ENCODE data around the gene CPO.

The CPO gene

DNA sequence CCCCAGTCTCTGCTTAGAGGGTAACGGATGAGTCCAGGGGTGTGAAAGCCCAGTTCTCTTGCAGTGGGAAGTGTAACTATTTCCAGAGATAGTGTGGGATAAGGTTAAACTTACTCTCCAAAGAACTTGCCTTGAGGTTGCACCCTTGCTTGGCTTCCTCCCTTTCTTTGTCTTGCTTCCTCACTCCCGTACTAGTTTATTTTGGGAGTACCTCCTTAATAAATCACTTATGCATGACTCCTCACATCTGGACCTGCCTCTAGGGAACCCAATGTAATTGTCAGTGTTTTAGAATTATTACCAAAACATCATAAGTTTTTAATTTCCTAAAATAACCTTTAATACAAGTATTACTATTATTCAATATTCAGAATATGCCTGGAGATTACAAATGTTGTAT, 35.2 kb downstream of the CPO start:
- no peak for DNase-seq (ENCODE audit: low read depth in 2 of 2)

- DNase-seq (ENCODE audit: low read depth in 2 of 2), result no peak
These were observed 39.4 kb downstream of the CPO start for GRCh38 chr2:206978746-206979145.

- no peak for DNase-seq (ENCODE audit: low read depth in 2 of 2)
These were observed 40.0 kb downstream of the CPO start for GRCh38 chr2:206979365-206979764.

DNA sequence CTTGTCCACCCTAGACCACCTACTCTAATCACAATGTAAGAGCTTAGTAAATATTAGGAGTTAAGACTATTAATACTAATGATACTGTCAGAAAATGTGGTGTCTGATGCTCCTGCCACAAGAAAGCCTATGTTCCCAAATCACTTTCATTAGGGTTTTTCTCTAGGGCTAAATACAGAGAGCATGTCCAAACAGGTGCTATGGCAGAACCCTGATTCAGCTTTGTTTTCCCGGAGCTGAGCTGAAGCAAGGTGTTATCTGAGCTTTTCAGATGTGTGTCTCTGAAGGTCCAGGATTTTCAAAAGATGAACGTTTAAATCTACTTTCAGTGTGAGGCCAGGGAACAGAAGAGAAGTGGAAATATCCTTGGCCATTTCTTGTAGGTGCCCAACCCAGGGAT, 40.6 kb downstream of the CPO start:
- no peak for DNase-seq (ENCODE audit: low read depth in 2 of 2)

DNA sequence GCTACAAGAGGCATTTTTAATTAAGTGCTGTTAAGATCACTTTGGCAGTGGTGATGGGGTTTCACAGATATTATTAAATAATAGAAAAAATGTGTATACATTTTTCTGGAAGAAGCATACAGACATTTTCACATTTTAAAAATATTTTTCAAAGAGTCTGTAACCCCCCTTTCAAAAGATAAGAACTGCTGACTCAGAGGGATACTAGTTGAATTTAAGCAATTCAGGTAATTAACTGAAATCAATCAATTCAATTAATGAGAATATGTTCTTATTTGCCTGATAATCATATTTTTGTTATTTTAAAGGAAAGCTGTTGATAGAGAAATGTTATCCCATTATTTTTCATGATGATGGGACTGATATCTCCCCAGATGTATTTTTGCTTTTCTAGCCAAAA, 41.1 kb downstream of the CPO start:
- DNase-seq (ENCODE audit: low read depth in 2 of 2), result no peak

GRCh38 chr2:206981086-206981674, 41.9 kb downstream of the CPO start:
- DNase-seq (ENCODE audit: low read depth in 2 of 2), result no peak

- peak; percentile 20 to 25 for DNase-seq (ENCODE audit: low read depth in 2 of 2)
These were observed 42.5 kb downstream of the CPO start for GRCh38 chr2:206981739-206982340.

- DNase-seq (ENCODE audit: low read depth in 2 of 2), result no peak
These were observed 43.1 kb downstream of the CPO start for GRCh38 chr2:206982360-206982955.

DNA sequence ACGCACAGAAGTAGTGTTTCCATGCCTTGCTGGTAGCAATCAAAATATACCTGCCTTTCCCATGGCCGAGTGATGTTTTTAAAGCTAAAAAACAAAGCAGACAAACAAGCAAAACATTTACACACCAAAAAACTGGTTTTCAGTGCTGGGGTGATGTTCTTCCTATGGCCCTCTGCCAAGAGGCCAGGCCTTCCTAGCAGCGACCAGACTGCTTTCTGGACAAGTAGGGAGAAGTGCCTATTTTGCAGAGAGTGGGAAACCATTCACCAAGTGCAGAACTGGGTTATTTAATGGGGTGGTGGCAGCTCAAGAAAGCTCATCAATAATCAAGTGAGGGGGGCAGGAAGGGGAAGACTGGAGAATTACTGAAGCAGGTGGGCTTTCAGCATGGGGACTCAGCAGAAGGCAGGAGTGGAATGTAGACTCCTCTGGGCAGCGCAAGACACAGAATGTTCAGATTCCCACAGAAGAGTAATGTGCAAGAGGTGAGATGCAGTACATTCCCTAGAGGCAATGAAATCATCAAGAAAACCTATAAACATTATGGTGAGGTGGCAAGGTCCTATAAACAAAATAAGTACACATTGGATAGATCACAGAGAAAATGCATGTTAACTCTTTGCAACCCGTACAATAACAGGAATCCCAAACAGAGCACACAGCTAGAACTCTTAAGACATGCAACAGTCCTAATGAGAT, 44.0 kb downstream of the CPO start:
- DNase-seq (ENCODE audit: low read depth in 2 of 2), result no peak

DNA sequence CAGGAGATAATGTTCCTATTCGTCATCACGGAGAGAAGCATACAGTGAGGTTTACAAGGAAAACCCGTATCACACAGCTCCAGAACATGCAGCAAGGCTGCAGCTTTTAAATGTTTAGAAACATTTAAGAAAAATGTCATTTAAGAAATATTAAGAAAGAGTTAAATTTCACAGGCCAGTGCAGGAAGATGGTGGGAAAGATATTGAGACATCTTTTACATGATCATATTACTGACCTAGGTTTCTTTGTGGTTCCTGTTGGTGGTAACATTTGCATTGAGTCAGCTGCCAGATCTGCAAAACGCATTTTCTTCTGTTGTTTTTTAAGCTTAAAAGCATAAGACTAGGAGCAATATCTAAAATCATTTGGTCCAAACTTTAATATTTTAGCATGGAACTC, 44.9 kb downstream of the CPO start:
- DNase-seq (ENCODE audit: low read depth in 2 of 2), result no peak

GRCh38 chr2:206986943-206987342, 47.6 kb downstream of the CPO start:
- DNase-seq (ENCODE audit: low read depth in 2 of 2), result no peak

- no peak for DNase-seq (ENCODE audit: low read depth in 2 of 2)
These were observed 48.5 kb downstream of the CPO start for GRCh38 chr2:206987810-206988209.

DNA sequence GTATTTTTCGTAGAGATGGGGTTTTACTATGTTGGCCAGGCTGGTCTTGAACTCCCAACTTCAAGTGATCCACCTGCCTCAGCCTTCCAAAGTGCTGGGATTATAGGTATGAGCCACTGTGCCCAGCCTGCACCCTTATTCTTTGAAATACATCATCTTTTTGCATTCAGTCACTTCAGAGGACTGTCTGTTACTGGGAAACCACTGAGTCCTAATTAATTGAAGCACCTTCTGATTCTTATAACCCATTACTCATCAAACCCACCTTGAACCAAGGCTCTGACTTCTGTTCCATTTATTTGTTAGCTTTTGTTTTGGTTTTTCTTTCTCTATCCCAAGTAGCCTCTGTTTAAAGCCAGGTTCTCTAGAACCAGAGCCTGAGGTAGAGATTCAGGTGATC, 49.6 kb downstream of the CPO start:
- no peak for DNase-seq (ENCODE audit: low read depth in 2 of 2)

DNA sequence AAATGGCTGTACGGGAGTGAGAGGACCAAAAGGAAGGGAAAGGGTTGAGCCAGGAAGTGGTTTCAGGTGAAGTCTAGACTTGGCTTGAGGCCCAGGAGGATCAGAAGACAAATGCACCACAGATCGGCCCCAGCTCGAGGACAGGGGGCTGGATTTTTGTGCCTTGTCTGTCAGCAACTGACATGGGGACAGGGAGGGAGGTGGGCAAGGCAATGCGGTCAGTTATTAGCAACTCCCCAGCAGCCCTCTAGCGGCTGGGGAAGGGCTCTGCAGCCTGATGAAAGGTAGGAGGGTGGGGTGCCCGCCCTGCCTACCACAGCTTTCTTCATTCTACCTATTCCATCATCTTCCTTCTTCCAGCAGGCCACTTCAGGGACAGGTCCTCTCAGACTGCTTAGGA, 50.0 kb downstream of the CPO start:
- DNase-seq (ENCODE audit: low read depth in 2 of 2), result peak; percentile 3

- no peak for DNase-seq (ENCODE audit: low read depth in 2 of 2)
These were observed 51.0 kb downstream of the CPO start for GRCh38 chr2:206990360-206990759.

GRCh38 chr2:206991070-206991469, 51.8 kb downstream of the CPO start:
- DNase-seq (ENCODE audit: low read depth in 2 of 2), result no peak

- no peak for DNase-seq (ENCODE audit: low read depth in 2 of 2)
These were observed 54.1 kb downstream of the CPO start for GRCh38 chr2:206993396-206993911.

DNA sequence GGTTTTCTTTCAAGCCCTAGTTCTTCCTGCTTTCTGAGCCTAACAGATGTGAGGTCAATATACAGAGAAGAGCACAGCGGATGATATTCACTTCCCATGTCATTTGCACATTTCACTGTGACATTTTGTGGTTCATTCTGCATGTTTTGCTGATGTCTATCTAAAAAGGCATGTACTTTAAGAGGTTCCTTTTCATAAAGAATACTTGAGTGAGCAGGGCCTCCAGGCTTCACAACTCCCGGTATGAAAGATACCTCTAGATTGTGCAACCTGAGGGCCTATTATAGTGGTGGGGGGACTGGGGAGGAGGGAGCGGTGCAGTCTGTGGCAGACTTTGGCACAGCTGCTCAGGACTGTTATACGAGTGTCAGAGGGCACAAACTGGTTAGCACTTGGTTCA, 54.6 kb downstream of the CPO start:
- no peak for DNase-seq (ENCODE audit: low read depth in 2 of 2)

GRCh38 chr2:206996556-206997065, 57.3 kb downstream of the CPO start:
- no peak for DNase-seq (ENCODE audit: low read depth in 2 of 2)

- DNase-seq (ENCODE audit: low read depth in 2 of 2), result no peak
These were observed 69.0 kb downstream of the CPO start for GRCh38 chr2:207008105-207008990.

DNA sequence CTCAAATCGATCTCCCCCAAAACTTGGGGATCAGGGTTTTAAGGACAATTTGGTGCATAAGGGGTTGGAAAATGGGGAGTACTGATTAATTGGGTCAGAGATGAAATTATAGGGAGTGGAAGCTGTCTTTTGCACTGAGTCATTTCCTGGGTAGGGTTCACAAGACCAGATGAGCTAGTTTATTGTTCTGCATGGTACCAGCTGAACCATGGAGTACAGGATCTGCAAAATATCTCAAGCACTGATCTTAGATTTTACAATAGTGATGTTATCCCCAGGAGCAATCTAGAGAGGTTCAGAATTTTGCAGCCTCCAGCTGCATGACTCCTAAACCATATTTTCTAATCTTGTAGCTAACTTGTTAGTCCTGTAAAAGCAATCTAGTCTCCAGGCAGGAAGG, 73.1 kb downstream of the CPO start:
- DNase-seq (ENCODE audit: low read depth in 2 of 2), result no peak

DNA sequence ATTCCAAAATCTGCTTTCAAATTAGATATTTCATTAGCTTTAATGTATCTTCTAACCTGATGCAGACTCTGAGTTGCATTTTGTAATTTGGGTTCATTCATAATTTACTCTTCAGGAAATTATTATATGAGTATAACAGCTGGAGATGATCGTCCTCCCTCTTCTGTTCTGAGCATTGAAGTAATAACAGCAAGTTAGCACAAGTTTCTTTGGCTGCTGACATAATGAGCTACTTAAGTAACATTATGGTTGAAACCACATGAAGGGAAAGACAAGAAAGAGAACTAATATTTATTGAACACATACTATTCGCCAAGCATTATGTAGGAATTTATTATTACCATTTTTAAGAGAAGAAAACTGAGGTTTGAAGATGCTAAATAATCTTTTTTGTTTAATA, 75.1 kb downstream of the CPO start:
- DNase-seq (ENCODE audit: low read depth in 2 of 2), result no peak

Data from stimulated activated CD8-positive, alpha-beta memory T cell treated with anti-CD3 and anti-CD28 coated beads, Interleukin-2, amount 100 ng/mL, for 48 hours (primary cell).